ENCODE data around the gene CCDC92. TPM values are rescaled to one million over a fixed set of nuclear protein-coding genes. Genes with fewer than 3 reads are reported as not detected.

The CCDC92 gene
- total RNA-seq, 2 donors from 2014 or later, result 2.6 to 13.7 TPM

DNA sequence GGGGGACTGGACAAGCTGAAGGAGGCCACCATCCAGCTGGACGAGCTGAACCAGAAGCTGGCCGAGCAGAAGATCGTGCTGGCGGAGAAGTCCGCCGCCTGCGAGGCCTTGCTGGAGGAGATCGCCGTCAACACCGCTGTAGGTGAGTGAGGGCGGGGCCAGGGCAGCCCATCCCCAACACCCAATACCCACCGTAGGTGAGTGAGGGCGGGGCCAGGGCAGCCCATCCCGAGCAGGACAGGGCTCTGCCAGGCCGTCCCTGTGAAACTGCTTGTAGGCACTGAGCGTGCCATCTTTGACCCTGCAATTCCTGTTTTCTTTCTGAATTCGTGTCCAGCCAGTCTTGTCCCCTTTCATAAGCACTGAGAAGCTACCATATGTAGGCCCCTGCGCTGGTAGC lies 74.0 kb downstream of the CCDC92 start:
- no peaks in the 10 kb centered on the region for H3K9me3 Mint-ChIP-seq
- H3K27ac Mint-ChIP-seq, result no peak overlapping the region
- H3K36me3 Mint-ChIP-seq, result no peaks in the 10 kb centered on the region
- DNase-seq (ENCODE audit: low spot score in 2 of 2) (no peak), ATAC-seq (no peak)

DNA sequence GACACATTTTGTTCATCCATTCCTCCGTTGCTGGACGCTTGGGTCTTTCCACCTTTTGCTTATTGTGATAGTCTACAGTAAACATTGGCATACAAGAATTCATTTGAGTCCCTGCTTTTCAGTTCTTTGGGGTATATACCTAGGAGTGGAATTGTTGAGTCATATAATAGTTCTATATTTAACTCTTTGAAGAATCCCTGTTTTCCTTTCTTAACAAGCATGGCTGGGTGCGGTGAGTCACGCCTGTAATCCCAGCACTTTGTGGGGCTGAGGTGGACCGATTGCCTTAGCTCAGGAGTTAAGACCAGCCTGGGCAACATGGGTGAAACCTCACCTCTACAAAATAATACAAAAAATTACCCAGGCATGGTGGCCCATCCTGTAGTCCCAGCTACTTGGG lies 75.4 kb downstream of the CCDC92 start:
- no peak for DNase-seq (ENCODE audit: low spot score in 2 of 2)
- Mint-ChIP-seq H3K36me3 (no peaks in the 10 kb centered on the region), H3K9me3 (no peaks in the 10 kb centered on the region), H3K27ac (no peak overlapping the region)
- ATAC-seq, result no peak

DNA sequence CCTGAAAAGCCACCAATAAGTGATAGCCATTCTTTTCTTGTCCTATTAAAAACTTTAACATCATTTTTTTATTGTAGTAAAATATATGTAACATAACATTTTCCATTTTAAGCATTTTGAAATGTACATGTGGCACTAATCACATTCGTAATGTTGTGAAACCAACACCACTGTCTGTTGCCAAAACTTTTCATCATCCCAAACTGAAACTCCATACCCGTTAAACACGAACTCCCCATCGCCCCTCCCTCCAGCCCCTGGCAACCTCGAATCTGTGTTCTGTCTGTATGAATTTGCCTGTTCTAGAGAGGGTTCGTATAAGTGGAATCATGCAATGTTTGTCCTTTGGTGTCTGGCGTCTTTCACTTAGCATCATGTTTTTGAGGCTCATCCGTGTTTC lies 75.9 kb downstream of the CCDC92 start:
- no peak for ATAC-seq

DNA sequence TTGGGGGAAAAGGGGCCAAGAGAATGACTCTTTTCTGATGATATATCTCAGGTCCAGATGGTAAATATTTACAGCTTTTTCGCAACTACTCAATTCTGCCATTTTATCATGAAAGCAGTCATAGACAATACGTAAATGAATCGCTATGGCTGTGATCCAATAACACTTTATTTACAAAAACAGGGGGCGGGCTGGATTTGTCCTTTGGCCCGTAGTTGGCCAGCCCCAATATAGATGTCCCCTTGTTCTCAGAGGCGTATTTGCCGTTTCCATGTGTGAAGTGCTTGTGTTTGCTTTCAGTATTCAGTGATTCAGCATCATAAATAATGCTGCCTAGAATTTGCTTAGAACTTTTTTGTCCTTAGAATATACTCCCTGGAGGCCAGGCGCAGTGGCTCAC lies 77.2 kb downstream of the CCDC92 start:
- Mint-ChIP-seq H3K27ac (no peak overlapping the region), H3K9me3 (no peaks in the 10 kb centered on the region), H3K36me3 (no peaks in the 10 kb centered on the region)
- DNase-seq (ENCODE audit: low spot score in 2 of 2) (no peak), ATAC-seq (no peak)

More for the DNA sequence above, 75.9 kb downstream of the CCDC92 start:
- H3K9me3 Mint-ChIP-seq, result no peaks in the 10 kb centered on the region
- H3K36me3 Mint-ChIP-seq, result no peaks in the 10 kb centered on the region
- DNase-seq (ENCODE audit: low spot score in 2 of 2), result no peak
- H3K27ac Mint-ChIP-seq, result no peak overlapping the region

DNA sequence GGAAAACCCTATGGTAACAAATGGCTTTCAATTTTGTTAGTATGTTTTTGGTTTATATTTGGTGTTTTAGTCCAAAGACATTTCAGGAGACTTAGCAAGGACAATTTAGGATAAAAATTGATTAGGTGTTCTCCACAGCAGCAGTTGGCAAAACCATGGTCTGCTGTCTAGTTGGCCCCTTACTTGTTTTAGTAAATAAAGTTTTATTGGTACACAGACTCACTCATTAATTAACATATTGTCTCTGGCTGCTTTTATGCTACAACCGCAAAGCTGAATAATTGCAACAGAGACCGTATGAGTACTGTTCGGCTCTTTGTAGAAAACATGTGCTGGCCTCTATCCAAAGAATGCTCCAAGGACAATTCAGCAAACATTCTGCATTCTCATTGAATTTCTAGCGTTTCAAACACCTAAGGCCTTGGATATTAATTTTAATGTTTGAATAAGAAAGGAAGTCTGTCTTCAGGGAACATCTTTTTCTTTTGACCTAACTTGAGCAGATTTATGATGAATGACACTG lies 77.7 kb downstream of the CCDC92 start:
- Mint-ChIP-seq H3K9me3 (no peaks in the 10 kb centered on the region), H3K27ac (no peak overlapping the region), H3K36me3 (no peaks in the 10 kb centered on the region)
- DNase-seq (ENCODE audit: low spot score in 2 of 2) (no peak), ATAC-seq (no peak)

DNA sequence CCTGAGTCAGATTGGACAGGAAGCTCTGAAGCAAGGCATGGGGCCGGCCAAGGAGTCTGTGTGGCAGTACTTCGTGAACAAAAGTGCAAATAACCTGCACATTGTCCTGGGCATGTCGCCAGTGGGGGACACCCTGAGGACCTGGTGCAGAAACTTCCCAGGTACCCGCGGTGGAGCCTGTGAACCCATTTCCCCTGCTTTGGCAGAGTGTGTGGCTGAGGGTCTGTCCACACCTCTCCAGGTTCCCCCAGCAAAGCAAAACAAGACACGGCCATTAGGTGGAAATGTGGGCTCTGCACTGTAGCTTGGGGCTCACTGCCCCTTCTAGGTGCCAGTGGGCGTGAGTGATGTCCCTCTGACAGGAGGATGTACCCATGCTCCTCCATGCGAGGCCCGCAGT lies 79.4 kb downstream of the CCDC92 start:
- H3K27ac Mint-ChIP-seq, result no peak overlapping the region
- H3K9me3 Mint-ChIP-seq, result no peaks in the 10 kb centered on the region
- no peak for DNase-seq (ENCODE audit: low spot score in 2 of 2)
- no peak for ATAC-seq
- no peaks in the 10 kb centered on the region for H3K36me3 Mint-ChIP-seq

DNA sequence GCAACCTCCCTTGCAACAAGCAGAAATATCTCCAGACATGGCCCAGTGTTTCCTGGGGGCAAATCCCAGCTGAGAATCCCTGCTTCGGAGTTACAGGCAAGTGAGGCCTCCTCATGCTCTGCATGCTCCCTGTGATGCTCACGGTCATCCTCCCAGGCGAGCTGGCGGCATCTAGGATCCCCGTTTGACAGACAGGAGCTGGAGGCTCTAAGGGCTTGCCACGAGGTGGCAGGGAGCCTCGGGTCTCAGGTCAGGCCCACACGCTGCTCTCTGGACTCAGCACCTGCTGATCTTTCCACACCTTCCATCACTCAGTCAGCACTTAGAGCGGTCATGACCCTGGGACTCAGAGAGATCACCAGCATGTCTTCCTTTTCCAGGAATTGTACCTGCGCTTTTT lies 79.8 kb downstream of the CCDC92 start:
- H3K9me3 Mint-ChIP-seq, result no peaks in the 10 kb centered on the region
- DNase-seq (ENCODE audit: low spot score in 2 of 2), result no peak
- ATAC-seq, result no peak
- H3K36me3 Mint-ChIP-seq, result no peaks in the 10 kb centered on the region
- H3K27ac Mint-ChIP-seq, result no peak overlapping the region

DNA sequence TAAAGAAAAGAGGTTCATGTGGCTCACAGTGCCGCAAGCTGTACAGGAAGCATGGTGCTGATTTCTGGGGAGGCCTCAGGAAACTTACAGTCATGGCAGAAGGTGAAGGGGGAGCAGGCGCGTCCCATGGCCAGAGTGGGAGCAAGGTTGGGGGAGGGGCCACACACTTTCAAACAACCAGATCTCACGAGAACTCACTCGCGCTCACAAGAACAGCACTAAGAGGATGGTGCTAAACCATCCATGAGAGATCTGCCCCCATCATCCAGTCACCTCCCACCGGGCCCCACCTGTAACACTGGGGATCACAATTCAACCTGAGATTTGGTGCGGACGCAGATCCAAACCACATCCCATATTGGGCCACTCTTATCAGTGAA lies 80.5 kb downstream of the CCDC92 start:
- H3K36me3 Mint-ChIP-seq, result no peaks in the 10 kb centered on the region
- ATAC-seq (no peak), DNase-seq (ENCODE audit: low spot score in 2 of 2) (no peak)
- no peaks in the 10 kb centered on the region for H3K9me3 Mint-ChIP-seq
- no peak overlapping the region for H3K27ac Mint-ChIP-seq

DNA sequence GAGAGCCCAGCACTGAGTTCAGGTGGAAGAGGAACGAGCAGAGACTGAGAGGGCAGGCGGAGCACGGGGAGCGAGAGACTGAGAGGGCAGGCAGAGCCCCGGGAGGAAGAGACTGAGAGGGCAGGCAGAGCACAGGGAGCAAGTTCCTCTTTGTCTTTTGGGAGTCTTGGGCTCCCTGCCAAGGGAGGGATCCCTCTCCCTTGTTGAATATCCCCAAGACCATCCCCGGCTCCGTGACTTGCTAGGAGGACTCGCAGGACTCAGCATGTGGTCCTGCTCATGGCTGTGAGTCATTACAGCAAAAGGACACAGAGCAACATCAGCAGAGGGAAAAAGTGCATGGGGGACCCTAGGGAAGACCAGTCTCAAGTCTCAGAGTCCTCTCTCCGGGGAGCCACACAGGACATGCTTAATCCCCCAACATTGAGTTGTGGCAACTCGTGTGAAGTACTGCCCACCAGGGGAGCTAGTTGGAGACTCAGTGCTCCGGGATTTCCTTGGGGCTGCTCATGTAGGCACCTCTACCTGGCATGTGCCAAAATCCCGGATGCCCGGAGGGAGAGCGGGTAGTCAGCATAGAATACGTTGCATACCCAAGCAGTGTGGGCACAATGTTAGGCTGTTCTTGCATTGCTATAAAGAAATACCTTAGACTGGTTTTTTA lies 81.0 kb downstream of the CCDC92 start:
- ATAC-seq (no peak), DNase-seq (ENCODE audit: low spot score in 2 of 2) (no peak)
- H3K9me3 Mint-ChIP-seq, result no peaks in the 10 kb centered on the region
- no peaks in the 10 kb centered on the region for H3K36me3 Mint-ChIP-seq
- no peak overlapping the region for H3K27ac Mint-ChIP-seq

DNA sequence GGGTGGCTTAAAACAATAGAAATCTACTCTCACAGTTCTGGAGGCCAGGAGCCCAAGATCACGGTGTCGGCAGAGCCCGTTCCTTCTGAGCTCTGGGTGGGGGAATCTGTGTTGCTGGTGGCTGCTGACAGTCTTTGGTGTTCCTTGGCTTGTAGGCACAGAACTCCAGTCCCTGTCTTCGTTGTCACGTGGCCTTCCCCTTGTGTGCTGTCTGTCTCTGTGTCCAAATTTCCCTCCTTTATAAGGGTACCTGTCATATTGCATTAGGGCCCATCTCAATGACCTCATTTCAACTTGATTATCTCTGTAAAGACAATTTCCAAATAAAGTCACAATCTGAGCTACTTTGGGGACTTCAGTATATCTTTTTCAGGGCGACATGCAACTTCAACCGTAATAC lies 81.6 kb downstream of the CCDC92 start:
- H3K27ac Mint-ChIP-seq, result no peak overlapping the region
- ATAC-seq (no peak), DNase-seq (ENCODE audit: low spot score in 2 of 2) (no peak)
- no peaks in the 10 kb centered on the region for H3K36me3 Mint-ChIP-seq
- no peaks in the 10 kb centered on the region for H3K9me3 Mint-ChIP-seq

DNA sequence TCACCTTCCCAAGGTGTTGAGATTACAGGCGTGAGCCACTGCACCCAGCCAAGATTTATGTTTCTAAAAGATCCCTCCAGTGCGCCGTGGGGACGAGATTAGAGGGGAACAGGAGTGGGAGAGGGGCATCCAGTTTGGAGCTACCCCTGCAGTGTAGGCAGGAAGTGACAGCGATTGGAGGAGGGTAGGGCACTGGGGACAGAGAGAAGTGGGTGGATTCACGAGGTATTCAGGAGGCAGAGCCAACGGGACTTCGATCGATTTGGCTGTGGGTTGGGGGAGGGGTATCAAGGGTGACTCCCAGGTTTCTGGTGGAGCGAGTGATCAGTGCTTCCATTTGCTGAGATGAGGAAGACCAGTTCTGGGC lies 82.1 kb downstream of the CCDC92 start:
- no peak for ATAC-seq

DNA sequence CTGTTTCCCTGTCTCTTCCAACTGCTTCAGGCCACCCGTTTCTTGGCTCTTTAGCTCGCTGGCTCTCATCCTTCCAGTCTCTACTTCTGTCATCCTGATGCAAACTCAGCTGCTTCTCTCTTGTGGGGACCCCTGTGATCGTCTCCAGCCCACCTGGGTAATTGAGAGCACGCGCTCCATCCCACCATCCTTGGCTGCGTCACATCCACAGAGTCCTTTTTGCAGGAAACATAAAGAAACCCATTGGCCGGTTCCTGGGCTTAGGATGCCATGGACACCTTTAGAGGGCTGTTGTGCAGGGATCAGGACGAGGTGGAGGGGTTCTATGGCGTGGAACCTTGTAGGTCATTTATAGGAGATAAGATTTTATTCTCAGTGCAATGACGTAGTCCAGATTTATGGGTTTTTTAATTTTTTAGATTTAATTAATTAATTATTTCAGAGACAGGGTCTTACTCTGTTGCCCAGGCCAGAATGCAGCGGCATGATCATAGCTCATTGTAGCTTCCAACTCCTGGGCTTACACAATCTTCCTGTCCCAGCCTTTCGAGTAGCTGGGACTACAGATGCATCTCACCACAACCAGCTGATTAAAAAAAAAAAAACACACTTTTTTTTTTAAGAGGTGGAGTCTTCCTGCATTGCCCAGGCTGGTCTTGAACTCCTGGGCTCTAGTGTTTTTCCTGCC lies 82.6 kb downstream of the CCDC92 start:
- no peak for ATAC-seq
- DNase-seq (ENCODE audit: low spot score in 2 of 2), result no peak
- Mint-ChIP-seq H3K36me3 (no peaks in the 10 kb centered on the region), H3K27ac (no peak overlapping the region), H3K9me3 (no peaks in the 10 kb centered on the region)

More for the DNA sequence above, 82.1 kb downstream of the CCDC92 start:
- Mint-ChIP-seq H3K36me3 (no peaks in the 10 kb centered on the region), H3K9me3 (no peaks in the 10 kb centered on the region), H3K27ac (peak overlapping the region in 1 of 2 donors; percentile 53)
- no peak for DNase-seq (ENCODE audit: low spot score in 2 of 2)

DNA sequence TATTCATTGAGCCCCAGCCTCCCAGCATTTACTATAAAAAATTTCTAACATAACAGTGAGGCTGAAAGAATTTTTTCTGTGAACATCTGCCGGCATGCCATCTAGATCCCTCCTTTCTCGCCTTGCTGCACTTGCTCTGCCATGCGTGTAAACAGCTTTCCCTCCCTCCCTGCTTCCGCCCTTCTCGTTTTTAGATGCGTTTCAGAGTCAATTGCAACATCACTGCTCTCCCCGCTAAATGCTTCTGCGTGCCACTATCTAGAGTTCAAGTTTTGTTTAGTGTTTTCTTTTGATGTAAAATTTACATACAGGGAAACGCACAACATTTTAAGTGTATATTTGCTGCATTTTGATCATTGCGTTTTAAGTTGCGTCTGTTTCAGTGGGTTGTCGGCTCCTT lies 83.6 kb downstream of the CCDC92 start:
- no peaks in the 10 kb centered on the region for H3K36me3 Mint-ChIP-seq
- no peak overlapping the region for H3K27ac Mint-ChIP-seq
- ATAC-seq (no peak), DNase-seq (ENCODE audit: low spot score in 2 of 2) (no peak)
- no peaks in the 10 kb centered on the region for H3K9me3 Mint-ChIP-seq

DNA sequence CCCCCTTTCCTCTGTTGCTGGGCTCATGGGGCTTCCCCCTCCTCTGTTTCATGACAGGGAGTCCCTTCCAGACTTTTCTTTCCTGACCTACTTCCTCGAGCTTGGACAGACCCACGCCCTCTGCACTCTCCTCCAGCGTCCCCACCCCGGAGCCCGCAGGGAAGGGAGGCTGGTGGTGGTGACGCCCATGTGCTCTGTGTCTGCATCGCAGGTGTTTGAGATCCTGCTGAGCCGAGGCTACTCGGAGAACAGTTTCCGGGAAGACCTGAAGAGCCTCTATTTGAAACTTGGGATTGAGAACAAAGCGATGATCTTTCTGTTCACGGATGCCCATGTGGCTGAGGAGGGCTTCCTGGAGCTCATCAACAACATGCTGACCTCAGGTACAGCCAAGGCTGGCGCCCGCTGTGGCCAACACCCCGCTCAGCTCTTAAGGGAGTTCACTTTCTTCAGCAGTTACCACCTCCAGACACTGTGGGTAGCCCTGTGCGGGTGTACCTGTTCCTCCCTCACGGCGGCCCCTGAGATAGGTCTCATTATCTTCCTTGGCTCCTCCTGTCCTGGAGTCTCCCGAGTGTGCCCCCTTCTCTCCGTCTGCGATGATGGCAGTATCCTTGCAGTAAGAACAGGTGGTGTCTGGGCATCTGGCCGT lies 85.6 kb downstream of the CCDC92 start:
- ATAC-seq (no peak), DNase-seq (ENCODE audit: low spot score in 2 of 2) (no peak)
- Mint-ChIP-seq H3K9me3 (no peaks in the 10 kb centered on the region), H3K27ac (no peak overlapping the region), H3K36me3 (no peaks in the 10 kb centered on the region)

DNA sequence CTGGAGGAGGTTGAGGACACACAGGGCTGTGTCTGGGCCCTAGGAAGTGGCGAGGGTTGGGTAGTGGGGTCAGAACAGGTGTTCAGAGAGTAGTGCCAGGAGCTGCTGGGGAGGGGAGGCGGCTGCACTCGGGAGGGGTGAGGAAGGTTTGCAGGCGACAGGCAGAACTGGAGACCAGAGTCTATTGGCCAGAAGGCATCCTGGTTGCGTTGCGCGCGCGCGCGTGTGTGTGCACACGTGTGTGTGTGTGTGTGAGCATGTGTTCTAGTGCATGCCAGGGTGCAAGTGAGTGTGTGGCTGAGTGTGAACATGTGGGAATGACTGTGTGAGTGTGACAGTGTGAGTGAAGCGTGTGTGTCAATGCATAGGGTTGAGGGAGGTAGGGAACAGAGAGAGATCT lies 86.4 kb downstream of the CCDC92 start:
- ATAC-seq, result no peak
- DNase-seq (ENCODE audit: low spot score in 2 of 2), result no peak
- H3K9me3 Mint-ChIP-seq, result no peaks in the 10 kb centered on the region
- no peaks in the 10 kb centered on the region for H3K36me3 Mint-ChIP-seq
- no peak overlapping the region for H3K27ac Mint-ChIP-seq
